Liver (tissue), 9 donors: ENCODE results near the gene PSMD11. TPM values are rescaled to one million over a fixed set of nuclear protein-coding genes. Genes with fewer than 3 reads are reported as not detected.
"Not testable (repeated sequence)": the region's sequence is repeated elsewhere in the genome, so short reads cannot be mapped to it uniquely, and the experiment has no call there.

ENCODE experiments used
- DNase-seq: peaks from one replicate; pipeline ENCODE4 v3.0.0-alpha.2; 2017; ENCODE audit warnings: low spot score
- H3K27ac ChIP-seq, 2 donors: one replicate each; pipeline ENCODE4 v1.7.0; 2013; ENCODE audit warnings: inconsistent platforms in 2 of 2, low read length in 2 of 2, control low read depth in 1 of 2, low read depth in 1 of 2, mild to moderate bottlenecking in 1 of 2
- H3K27me3 ChIP-seq, 4 donors: one replicate each; pipeline versions ENCODE4 v1.6.1 to v1.7.0; 2013; ENCODE audit warnings: low read length in 3 of 4, inconsistent platforms in 1 of 4, mild to moderate bottlenecking in 1 of 4, moderate library complexity in 1 of 4; ENCODE audit not compliant: control insufficient read depth in 4 of 4, insufficient read depth in 4 of 4
- H3K36me3 ChIP-seq, 4 donors: one replicate each; pipeline versions ENCODE4 v1.6.1 to v1.7.0; 2013; ENCODE audit warnings: low read length in 3 of 4, mild to moderate bottlenecking in 3 of 4, low read depth in 1 of 4, moderate library complexity in 1 of 4; ENCODE audit not compliant: control insufficient read depth in 4 of 4, insufficient read depth in 3 of 4
- H3K4me1 ChIP-seq, 4 donors: one replicate each; pipeline versions ENCODE4 v1.6.1 to v1.7.0; 2013; ENCODE audit warnings: low read length in 3 of 4, mild to moderate bottlenecking in 3 of 4, moderate library complexity in 1 of 4; ENCODE audit not compliant: control insufficient read depth in 4 of 4, insufficient read depth in 4 of 4
- H3K4me3 ChIP-seq, 3 donors: one replicate each; pipeline versions ENCODE4 v1.6.1 to v1.7.0; 2013; ENCODE audit warnings: low read length in 3 of 3, control low read depth in 1 of 3, low read depth in 1 of 3, mild to moderate bottlenecking in 1 of 3
- H3K9ac ChIP-seq, 2 donors: one replicate each; pipeline ENCODE4 v1.7.0; 2013; ENCODE audit warnings: low read length in 2 of 2, mild to moderate bottlenecking in 2 of 2, moderate library complexity in 2 of 2, control low read depth in 1 of 2, low read depth in 1 of 2
- H3K9me3 ChIP-seq, 4 donors: one replicate each; pipeline versions ENCODE4 v1.6.1 to v1.7.0; 2013; ENCODE audit warnings: low read length in 3 of 4; ENCODE audit not compliant: control insufficient read depth in 4 of 4
- FOXA1 ChIP-seq: IDR thresholded peaks from 2 replicates; pipeline ENCODE4 v1.6.1; 2016; ENCODE audit warnings: antibody characterized with exemption
- FOXA2 ChIP-seq: IDR thresholded peaks from 2 replicates; pipeline ENCODE4 v1.6.1; 2016; ENCODE audit warnings: antibody characterized with exemption
- HNF4A ChIP-seq, 2 donors: conservative IDR thresholded peaks; 2 replicates each; pipeline ENCODE4 v1.6.1; 2016; ENCODE audit warnings: antibody characterized with exemption in 2 of 2, mild to moderate bottlenecking in 2 of 2
- JUND ChIP-seq, 2 donors: IDR thresholded peaks; 2 replicates each; pipeline ENCODE4 v1.6.1; 2016; ENCODE audit warnings: antibody characterized with exemption in 2 of 2
- MAX ChIP-seq: IDR thresholded peaks from 2 replicates; pipeline ENCODE4 v1.6.1; 2016; ENCODE audit warnings: antibody characterized with exemption
- NR2F2 ChIP-seq: IDR thresholded peaks from 2 replicates; pipeline ENCODE4 v1.6.1; 2016; ENCODE audit warnings: antibody characterized with exemption
- RAD21 ChIP-seq, 2 donors: IDR thresholded peaks; 2 replicates each; pipeline ENCODE4 v1.6.1; 2016; ENCODE audit warnings: antibody characterized with exemption in 2 of 2, mild to moderate bottlenecking in 2 of 2
- RXRA ChIP-seq, 2 donors: IDR thresholded peaks; 2 replicates each; pipeline ENCODE4 v1.6.1; 2017 to 2018; ENCODE audit warnings: antibody characterized with exemption in 2 of 2, mild to moderate bottlenecking in 1 of 2
- SP1 ChIP-seq: IDR thresholded peaks from 2 replicates; pipeline ENCODE4 v1.6.1; 2018; ENCODE audit warnings: antibody characterized with exemption, mild to moderate bottlenecking
- YY1 ChIP-seq: IDR thresholded peaks from 2 replicates; pipeline ENCODE4 v1.6.1; 2016; ENCODE audit warnings: antibody characterized with exemption, mild to moderate bottlenecking
- WGBS: extraction: QIAGEN DNeasy Blood & Tissue Kit; methylation state at CpG from one replicate; pipeline ENCODE4 v1.1.7; 2013; 5-methylcytosine and 5-hydroxymethylcytosine counted together
- polyA plus RNA-seq, 2 donors: library from polyadenylated mRNA; stranded (reverse) in 1 of 2; unstranded in 1 of 2; fragments of 200-250 nt in 1 of 2; fragments of >200 nt in 1 of 2; fragmentation: Nextera tagmentation in 1 of 2; extraction: Ambion mirVana in 1 of 2; gene quantifications; one replicate each; pipeline versions ENCODE4 v1.2.1 to v1.2.3, GENCODE V29; 2013 to 2015
- total RNA-seq, 2 donors: library from RNA; depleted of rRNA; stranded (reverse); fragments of >200 nt; gene quantifications; one replicate each; pipeline ENCODE4 v1.2.3, GENCODE V29; 2014
- TF ChIP-seq, protein P1 (sequence below): IDR thresholded peaks from 2 replicates; pipeline ENCODE4 v1.6.1; 2016; ENCODE audit warnings: antibody characterized with exemption
- TF ChIP-seq, protein P2 (sequence below): IDR thresholded peaks from 2 replicates; pipeline ENCODE4 v1.6.1; 2016; ENCODE audit warnings: antibody characterized with exemption
- TF ChIP-seq, protein P3 (sequence below): fragments of 150-350 bp; IDR thresholded peaks from 2 replicates; pipeline ENCODE4 v1.5.1; 2017; ENCODE audit warnings: improper control_type of control experiment, low read depth, low read length; ENCODE audit not compliant: missing input control
- donor health status: healthy.
- donor health status: healthy.
- donor health status: healthy.
- donor health status: healthy.
- donor health status: healthy.

PSMD11 gene
- total and polyA plus RNA-seq, 4 donors = 42.1 to 97.4 (median 68.2) TPM

- Histone ChIP-seq H3K9ac (no peak overlapping the region), H3K36me3 (peaks cover 4 to 28% (median 20%) of the 10 kb centered on the region in 4 donors), H3K4me1 (peaks cover 1 to 14% (median 10%) of the 10 kb centered on the region in 4 donors), H3K9me3 (no peaks in the 10 kb centered on the region), H3K27ac (no peak overlapping the region), H3K27me3 (no peaks in the 10 kb centered on the region), H3K4me3 (no peak overlapping the region)
- 91% methylated on average over 2 of the region's 2 CpGs for WGBS
- TF ChIP-seq YY1 (no peak), MAX (no peak), FOXA2 (no peak), JUND (IDR thresholded peaks at IDR 0.05) (no peak), HNF4A (conservative IDR thresholded peaks at IDR 0.05) (no peak), FOXA1 (no peak)
- TF ChIP-seq, protein P1, sequence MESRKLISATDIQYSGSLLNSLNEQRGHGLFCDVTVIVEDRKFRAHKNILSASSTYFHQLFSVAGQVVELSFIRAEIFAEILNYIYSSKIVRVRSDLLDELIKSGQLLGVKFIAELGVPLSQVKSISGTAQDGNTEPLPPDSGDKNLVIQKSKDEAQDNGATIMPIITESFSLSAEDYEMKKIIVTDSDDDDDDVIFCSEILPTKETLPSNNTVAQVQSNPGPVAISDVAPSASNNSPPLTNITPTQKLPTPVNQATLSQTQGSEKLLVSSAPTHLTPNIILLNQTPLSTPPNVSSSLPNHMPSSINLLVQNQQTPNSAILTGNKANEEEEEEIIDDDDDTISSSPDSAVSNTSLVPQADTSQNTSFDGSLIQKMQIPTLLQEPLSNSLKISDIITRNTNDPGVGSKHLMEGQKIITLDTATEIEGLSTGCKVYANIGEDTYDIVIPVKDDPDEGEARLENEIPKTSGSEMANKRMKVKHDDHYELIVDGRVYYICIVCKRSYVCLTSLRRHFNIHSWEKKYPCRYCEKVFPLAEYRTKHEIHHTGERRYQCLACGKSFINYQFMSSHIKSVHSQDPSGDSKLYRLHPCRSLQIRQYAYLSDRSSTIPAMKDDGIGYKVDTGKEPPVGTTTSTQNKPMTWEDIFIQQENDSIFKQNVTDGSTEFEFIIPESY = no peak
- DNase-seq = no peak
Measured at GRCh38 chr17:32446949-32447348, 2.6 kb downstream of the PSMD11 start.

- Histone ChIP-seq H3K4me1 (peaks cover 1 to 12% (median 9%) of the 10 kb centered on the region in 4 donors), H3K27me3 (no peaks in the 10 kb centered on the region), H3K27ac (no peak overlapping the region), H3K4me3 (no peak overlapping the region), H3K9ac (no peak overlapping the region), H3K36me3 (peaks cover 4 to 57% (median 40%) of the 10 kb centered on the region in 4 donors), H3K9me3 (no peaks in the 10 kb centered on the region)
- DNase-seq = no peak
- WGBS = 96% methylated on average over 5 of the region's 5 CpGs
- TF ChIP-seq RXRA (IDR thresholded peaks at IDR 0.05) (no peak), RAD21 (IDR thresholded peaks at IDR 0.05) (no peak), NR2F2 (no peak), HNF4A (conservative IDR thresholded peaks at IDR 0.05) (no peak), YY1 (no peak)
- TF ChIP-seq, protein P2, sequence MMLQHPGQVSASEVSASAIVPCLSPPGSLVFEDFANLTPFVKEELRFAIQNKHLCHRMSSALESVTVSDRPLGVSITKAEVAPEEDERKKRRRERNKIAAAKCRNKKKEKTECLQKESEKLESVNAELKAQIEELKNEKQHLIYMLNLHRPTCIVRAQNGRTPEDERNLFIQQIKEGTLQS = no peak
Measured at GRCh38 chr17:32449963-32450362, 5.7 kb downstream of the PSMD11 start.

DNA sequence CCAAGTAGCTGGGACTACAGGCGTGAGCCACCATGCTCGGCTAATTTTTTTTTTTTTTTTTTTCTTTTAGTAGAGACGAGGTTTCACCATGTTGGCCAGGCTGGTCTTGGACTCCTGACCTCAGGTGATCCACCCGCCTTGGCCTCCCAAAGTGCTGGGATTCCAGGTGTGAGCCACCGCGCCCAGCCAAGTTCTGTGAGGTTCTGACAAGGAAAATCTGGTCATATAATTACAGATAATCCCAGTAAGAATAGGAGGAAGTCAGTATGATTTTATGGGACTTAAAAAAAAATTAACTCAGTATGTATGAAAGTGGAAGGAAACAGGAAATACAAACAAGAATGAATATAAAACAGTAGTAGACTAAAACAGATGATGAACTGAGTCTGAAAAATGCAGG is 6.1 kb downstream of the PSMD11 start:
- Histone ChIP-seq H3K36me3 (peaks cover 4 to 61% (median 43%) of the 10 kb centered on the region in 4 donors), H3K4me1 (peaks cover 1 to 12% (median 8%) of the 10 kb centered on the region in 4 donors)
- 88% methylated on average over 6 of the region's 6 CpGs for WGBS
- H3K27ac ChIP-seq, H3K9me3 ChIP-seq, H3K9ac ChIP-seq, H3K4me3 ChIP-seq, DNase-seq, H3K27me3 ChIP-seq: not testable (repeated sequence)

GRCh38 chr17:32451879-32452278 is 7.6 kb downstream of the PSMD11 start:
- TF ChIP-seq, protein P3, sequence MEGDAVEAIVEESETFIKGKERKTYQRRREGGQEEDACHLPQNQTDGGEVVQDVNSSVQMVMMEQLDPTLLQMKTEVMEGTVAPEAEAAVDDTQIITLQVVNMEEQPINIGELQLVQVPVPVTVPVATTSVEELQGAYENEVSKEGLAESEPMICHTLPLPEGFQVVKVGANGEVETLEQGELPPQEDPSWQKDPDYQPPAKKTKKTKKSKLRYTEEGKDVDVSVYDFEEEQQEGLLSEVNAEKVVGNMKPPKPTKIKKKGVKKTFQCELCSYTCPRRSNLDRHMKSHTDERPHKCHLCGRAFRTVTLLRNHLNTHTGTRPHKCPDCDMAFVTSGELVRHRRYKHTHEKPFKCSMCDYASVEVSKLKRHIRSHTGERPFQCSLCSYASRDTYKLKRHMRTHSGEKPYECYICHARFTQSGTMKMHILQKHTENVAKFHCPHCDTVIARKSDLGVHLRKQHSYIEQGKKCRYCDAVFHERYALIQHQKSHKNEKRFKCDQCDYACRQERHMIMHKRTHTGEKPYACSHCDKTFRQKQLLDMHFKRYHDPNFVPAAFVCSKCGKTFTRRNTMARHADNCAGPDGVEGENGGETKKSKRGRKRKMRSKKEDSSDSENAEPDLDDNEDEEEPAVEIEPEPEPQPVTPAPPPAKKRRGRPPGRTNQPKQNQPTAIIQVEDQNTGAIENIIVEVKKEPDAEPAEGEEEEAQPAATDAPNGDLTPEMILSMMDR = no peak
- TF ChIP-seq RXRA (IDR thresholded peaks at IDR 0.05) = no peak
- TF ChIP-seq JUND (IDR thresholded peaks at IDR 0.05) = no peak
- TF ChIP-seq SP1 = no peak
- TF ChIP-seq HNF4A (conservative IDR thresholded peaks at IDR 0.05) = no peak
- no peak for TF ChIP-seq RAD21 (IDR thresholded peaks at IDR 0.05)
- no peak for TF ChIP-seq MAX
- TF ChIP-seq FOXA2 = no peak
- no peak for TF ChIP-seq YY1
- no peak for TF ChIP-seq NR2F2
- Histone ChIP-seq H3K9me3 (no peaks in the 10 kb centered on the region), H3K27me3 (no peaks in the 10 kb centered on the region), H3K4me1 (no peaks in the 10 kb centered on the region), H3K36me3 (peaks cover 4 to 64% (median 46%) of the 10 kb centered on the region in 4 donors), H3K27ac (no peak overlapping the region), H3K4me3 (no peak overlapping the region), H3K9ac (no peak overlapping the region)
- WGBS = 94% methylated on average over 2 of the region's 2 CpGs
- no peak for DNase-seq
